Measurements from ENCODE around the gene RUNX2. TPM values are rescaled to one million over a fixed set of nuclear protein-coding genes. Genes with fewer than 3 reads are reported as not detected.

The RUNX2 gene
- total RNA-seq, 4 donors from 2014 or later, result 0.65 to 2.4 (median 1.3) TPM

DNA sequence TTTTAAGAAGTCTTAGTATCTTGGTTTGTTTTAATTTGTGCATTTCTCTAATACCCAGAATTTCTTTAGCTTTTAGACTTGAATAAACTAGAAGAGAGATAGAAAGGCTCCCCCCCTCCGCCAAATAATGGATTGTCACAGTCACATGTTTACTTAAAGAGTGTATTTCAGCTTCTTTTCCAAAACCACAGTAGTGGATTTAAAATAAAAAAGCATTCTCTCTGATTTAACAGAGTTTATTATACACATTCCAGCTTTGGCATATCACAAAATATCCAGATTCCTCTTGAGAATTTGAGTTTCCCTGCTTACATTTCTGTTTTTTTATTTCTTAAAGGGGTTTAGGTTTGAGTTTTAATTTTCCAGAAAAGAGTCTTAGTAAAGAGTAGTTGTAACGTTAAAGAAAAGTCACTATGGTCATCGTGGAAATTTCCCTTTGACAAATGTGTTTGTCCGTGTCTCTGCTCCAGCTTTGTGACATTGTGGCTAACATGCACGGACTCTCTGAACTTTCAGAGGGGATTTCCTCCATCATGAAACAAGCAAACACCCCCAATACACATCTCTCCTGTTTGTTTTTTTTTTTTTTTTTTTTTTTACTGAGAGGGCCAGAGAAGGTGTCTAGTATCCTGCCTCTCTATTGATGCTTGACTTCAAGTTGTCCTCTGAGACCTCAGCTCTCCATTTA is 163.1 kb downstream of the RUNX2 start:
- TF ChIP-seq, protein P1, sequence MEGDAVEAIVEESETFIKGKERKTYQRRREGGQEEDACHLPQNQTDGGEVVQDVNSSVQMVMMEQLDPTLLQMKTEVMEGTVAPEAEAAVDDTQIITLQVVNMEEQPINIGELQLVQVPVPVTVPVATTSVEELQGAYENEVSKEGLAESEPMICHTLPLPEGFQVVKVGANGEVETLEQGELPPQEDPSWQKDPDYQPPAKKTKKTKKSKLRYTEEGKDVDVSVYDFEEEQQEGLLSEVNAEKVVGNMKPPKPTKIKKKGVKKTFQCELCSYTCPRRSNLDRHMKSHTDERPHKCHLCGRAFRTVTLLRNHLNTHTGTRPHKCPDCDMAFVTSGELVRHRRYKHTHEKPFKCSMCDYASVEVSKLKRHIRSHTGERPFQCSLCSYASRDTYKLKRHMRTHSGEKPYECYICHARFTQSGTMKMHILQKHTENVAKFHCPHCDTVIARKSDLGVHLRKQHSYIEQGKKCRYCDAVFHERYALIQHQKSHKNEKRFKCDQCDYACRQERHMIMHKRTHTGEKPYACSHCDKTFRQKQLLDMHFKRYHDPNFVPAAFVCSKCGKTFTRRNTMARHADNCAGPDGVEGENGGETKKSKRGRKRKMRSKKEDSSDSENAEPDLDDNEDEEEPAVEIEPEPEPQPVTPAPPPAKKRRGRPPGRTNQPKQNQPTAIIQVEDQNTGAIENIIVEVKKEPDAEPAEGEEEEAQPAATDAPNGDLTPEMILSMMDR (IDR thresholded peaks at IDR 0.05), result no peak
- ATAC-seq (ENCODE audit: low FRiP score), result no peak
- no peak for DNase-seq (ENCODE audit: low spot score)

DNA sequence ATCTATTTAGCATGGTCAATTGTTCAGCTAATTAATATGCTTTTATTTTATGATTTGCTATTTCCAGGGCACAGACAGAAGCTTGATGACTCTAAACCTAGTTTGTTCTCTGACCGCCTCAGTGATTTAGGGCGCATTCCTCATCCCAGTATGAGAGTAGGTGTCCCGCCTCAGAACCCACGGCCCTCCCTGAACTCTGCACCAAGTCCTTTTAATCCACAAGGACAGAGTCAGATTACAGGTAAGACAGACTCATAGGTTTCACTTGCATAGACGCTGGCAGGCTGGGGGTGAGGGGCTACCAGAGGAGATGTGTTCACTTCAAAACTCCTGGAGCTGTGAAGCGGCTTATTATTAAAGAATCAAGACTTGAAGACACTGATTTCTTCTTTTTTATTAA is 163.7 kb downstream of the RUNX2 start:
- DNase-seq (ENCODE audit: low spot score), result no peak
- ATAC-seq (ENCODE audit: low FRiP score), result no peak
- TF ChIP-seq, protein P1 (IDR thresholded peaks at IDR 0.05), result no peak

DNA sequence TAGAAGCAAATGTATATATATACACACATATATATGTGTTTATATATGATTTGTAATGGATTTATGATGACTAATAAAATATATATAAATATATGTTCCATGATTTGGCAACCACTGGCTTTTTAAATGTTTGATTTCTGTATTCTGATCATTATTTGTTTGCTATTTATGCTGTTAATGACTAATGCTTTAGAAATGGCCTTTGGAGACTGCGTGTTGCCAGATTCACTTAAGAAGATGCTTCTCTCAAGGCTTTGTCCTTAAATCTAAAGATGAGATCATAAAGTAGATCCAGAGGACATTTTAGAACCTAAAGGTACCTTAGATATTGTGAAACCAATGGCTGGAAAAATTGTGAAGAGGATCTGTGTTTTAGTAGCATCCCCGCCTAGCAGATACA is 165.6 kb downstream of the RUNX2 start:
- TF ChIP-seq, protein P1 (IDR thresholded peaks at IDR 0.05), result no peak
- ATAC-seq (ENCODE audit: low FRiP score), result no peak
- DNase-seq (ENCODE audit: low spot score), result no peak

DNA sequence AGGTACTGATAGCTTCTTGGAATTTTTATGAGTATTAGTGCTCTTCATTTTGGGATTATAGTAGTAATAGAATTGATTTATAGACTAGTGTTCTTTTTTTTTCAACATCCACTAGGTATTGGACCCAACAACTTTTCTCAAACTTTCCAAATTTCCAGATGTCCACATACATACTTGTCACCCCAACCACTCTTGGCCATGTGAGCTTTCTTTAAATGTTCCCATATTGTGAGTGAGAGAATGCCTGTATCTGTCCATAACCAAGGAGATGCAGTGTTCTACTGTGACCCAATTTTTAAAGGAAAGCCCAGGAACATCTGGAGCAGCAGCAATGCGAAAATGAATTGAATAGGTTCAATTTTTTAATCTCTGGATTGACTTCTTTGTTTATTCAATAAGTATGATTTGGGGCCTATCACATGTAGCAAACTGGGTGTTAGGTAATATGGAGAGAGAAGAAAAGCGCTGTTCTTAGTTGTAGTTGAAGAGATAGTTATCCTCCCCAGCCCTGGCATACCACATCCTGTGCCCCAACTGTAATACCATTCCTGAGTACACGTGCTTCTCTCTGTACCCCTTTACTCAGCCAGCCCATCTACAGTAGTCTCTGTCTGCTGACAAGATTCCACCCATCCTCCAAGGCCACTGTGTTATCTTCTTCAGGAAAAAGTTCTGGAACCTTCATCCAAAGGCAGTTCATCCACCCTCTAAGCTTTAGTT is 166.4 kb downstream of the RUNX2 start:
- DNase-seq (ENCODE audit: low spot score), result no peak
- TF ChIP-seq, protein P1 (IDR thresholded peaks at IDR 0.05), result no peak
- ATAC-seq (ENCODE audit: low FRiP score), result no peak

DNA sequence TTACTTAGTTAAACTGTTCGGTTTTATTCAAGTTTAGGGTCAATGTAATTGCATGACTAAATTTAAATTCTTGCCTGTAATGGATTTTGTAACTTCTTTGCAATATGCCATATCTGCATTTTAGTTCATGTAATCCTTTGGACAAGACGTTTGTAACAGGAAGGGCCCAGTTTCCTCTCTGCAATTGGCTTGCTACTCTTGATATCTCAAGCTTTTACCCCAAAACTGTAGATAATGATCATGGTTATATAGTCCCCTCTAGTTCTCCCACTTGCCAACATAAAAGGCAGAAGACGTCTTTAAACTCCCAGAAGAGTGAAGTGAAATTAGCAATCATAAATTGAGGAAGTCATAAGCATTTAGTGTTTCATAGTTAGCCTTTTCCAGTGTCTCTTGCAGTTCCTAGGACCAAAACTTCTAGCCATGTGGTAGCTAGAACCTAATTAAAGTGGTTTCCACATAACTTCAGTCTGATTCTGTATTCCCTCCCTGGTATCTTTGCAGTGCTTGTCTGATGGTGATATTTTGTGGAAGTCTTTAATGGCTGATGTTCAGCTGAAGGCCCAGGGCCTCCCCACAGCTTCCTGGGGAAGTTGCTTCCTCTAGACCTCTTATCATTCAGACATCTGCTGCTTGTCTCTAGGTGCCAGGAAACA is 167.4 kb downstream of the RUNX2 start:
- TF ChIP-seq, protein P1 (IDR thresholded peaks at IDR 0.05), result no peak
- ATAC-seq (ENCODE audit: low FRiP score), result no peak
- DNase-seq (ENCODE audit: low spot score), result no peak

DNA sequence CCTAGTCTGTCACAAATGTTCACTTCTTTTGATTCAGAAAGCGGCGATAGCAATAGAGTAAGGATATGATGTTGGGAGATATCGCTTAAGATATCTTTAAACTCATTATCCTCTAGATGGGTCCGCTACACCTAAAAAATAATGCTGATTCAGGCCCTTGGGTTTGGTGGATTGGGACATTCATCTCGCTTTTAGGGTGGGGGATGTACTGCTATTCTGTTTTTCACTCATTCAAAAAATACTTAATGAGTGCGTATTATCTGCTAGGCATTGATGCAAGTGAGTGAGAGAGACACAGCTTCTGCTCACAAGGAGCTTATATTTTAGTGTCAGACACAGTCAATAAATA is 167.9 kb downstream of the RUNX2 start:
- TF ChIP-seq, protein P1 (IDR thresholded peaks at IDR 0.05), result no peak
- DNase-seq (ENCODE audit: low spot score), result no peak
- no peak for ATAC-seq (ENCODE audit: low FRiP score)

All from omental fat pad (tissue), 4 donors.